ES-I3 (cell line): ENCODE data around the gene VHLL.

Source experiments
- H3K36me3 ChIP-seq: 2 replicates; pipeline ENCODE4 v1.6.1; 2013; ENCODE audit warnings: mild to moderate bottlenecking, low read length, control low read depth, moderate library complexity; ENCODE audit not compliant: insufficient read depth
- H3K4me1 ChIP-seq: 2 replicates; pipeline ENCODE4 v1.6.1; 2013; ENCODE audit warnings: mild to moderate bottlenecking, control low read depth, low read length; ENCODE audit not compliant: insufficient read depth
- H3K9ac ChIP-seq: 2 replicates; pipeline ENCODE4 v1.6.1; 2013; ENCODE audit warnings: low read depth, mild to moderate bottlenecking, low read length, moderate library complexity
- H3K9me3 ChIP-seq: 2 replicates; pipeline ENCODE4 v1.6.1; 2013; ENCODE audit warnings: mild to moderate bottlenecking, low read length, moderate library complexity; ENCODE audit not compliant: control insufficient read depth, insufficient read depth

The VHLL gene

DNA sequence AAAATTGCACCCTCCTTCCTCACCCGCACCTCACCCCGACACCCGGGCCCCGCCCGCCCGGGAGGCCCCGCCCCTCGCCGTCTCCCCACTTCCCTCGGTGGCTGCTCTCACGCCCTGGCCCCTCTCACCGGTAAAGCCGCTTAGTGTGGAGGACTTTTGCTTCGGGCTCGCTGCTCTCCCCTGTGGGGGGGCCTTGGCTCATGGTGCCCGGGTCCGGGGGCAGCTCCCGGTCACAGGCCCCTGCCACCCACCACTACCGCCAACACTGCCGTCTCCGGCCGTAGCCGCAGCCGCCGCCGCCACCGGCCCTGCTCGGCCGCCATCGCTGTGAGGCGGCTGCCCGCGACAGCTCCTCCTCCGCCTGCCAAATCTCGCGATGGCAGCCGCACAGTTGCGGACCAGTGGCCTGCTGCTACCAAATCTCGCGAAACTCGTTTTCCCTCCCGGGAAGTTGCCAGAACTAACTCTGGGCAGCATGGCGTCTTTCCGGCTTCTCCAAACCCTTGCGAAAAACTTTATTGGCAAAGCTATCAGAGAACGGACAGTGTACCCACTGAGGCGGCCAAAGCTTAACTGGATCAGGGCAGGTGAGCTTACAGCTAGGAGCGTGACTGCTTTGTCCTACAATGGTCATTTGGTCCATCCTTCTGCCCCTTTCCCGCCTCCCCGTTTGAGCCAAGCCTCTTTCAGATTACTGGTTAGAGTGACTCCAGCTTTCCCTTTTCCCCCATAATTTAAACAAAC, 16.5 kb downstream of the VHLL start, which contains the start of gene SMG5:
Gene SMG5 (minus strand): TSS at position 347 of the 744 bp plus-strand sequence. CDS start 145 bp downstream, at position 202.
- H3K36me3 ChIP-seq: peaks cover 11% of the 10 kb centered on the region
- H3K9me3 ChIP-seq: no peaks in the 10 kb centered on the region
- peaks cover 8% of the 10 kb centered on the region; the same call in 1 of the 2 replicates for H3K4me1 ChIP-seq
- H3K9ac ChIP-seq: peak within 1 kb of the TSS; percentile 56

DNA sequence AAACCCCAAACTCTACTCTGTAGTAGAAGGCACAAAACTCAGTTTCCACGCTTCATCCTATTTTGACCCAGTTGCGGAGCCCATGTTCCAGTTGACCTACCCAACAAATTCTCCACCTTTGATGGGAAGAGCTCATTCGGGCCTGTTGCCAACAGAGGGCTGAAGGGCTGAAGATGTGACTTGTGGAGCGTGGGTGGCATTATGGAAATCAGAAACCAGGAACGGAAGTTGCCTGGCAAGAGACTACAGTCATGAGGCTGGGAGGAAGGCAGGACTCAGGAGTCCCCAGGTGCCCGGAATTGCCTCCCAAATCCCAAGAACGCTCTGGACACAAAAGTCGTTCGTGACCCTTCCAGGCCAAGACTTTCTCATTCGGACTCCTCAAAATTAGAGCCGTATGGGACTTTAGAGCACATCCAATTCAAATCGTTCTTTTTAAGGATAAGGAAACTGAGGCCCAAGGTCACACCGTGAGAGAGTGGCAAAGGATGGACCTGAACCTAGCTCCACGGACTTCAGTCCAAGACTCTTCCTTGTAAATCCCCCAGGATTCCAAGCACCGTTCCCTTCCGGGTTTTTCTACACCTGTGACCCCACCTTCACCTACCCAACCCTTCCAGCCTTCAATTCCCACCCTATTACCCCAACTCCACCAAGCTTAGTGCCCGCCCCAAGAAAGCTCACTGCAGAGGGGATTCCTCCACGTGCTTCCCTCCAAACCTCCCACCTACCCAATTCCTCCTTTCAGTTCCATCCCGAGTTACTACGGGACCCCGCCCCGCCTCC, 17.2 kb downstream of the VHLL start:
- Histone ChIP-seq H3K4me1 (peaks cover 8% of the 10 kb centered on the region; the same call in 1 of the 2 replicates), H3K9me3 (no peaks in the 10 kb centered on the region), H3K36me3 (peaks cover 18% of the 10 kb centered on the region)

DNA sequence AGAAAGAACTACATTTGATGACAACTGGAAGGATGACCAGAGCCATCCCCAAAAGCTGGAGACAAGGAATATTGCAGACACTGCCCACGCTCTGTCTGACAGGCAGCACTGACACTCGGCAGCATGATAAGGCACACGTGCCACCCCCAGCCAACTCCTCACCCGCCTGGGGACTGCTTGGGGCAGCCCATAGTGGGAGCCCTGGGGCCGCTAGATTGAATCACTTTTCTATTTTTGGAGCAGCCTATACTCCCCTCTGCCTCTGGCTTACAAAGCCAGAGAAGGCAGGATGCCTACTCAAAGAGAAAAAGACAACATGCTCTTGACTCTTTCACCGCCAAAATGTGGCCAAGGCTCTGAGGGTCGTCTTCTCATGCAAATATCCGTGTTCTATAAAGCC, 17.8 kb downstream of the VHLL start:
- peaks cover 8% of the 10 kb centered on the region; the same call in 1 of the 2 replicates for H3K4me1 ChIP-seq
- H3K9ac ChIP-seq: peak overlapping the region; percentile 56
- H3K9me3 ChIP-seq: no peaks in the 10 kb centered on the region
- peaks cover 21% of the 10 kb centered on the region for H3K36me3 ChIP-seq

More for the DNA sequence above, 17.2 kb downstream of the VHLL start:
- H3K9ac ChIP-seq: peak overlapping the region; percentile 56

DNA sequence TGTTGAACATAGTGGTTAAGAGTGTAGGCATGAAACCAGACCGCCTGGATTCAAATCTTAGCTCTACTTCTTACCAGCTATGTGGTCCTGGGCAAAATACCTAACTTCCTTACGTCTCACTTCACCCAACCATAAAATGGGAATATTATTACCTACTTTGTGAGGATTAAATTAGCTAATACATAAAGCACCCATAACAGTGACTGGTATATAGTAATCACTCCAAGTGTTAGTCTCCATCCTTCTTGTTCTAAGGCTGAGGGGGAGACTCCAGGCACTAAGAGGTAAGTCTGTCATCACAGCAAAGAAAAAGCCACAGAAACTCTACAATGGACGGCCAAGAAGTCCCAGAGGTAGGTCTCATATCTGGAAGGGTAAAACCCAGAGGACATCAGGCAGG, 19.3 kb downstream of the VHLL start:
- Histone ChIP-seq H3K36me3 (peaks cover 30% of the 10 kb centered on the region), H3K9ac (no peak overlapping the region), H3K9me3 (no peaks in the 10 kb centered on the region), H3K4me1 (peaks cover 8% of the 10 kb centered on the region; the same call in 1 of the 2 replicates)

DNA sequence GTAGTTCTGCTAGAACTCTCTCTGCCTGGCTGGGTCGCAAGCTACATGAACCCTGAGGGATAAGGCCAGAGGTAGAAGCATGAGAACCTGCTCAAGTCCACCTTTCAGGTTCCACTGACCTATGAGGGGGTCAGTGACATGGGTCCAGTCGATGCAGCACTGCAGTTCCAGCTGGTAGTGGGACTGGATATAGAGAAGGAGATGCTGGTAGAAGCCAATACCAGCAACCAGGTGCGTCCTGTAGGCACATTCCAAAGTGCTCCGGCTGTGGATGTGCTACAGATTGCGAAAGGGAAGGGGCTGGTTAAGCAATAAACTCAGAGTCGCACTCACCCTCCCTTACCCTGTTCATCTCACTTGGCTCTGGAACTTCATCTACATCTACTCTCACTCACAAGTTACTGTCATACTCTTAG, 22.1 kb downstream of the VHLL start:
- Histone ChIP-seq H3K4me1 (no peaks in the 10 kb centered on the region), H3K36me3 (peaks cover 48% of the 10 kb centered on the region), H3K9me3 (no peaks in the 10 kb centered on the region), H3K9ac (no peak overlapping the region)

DNA sequence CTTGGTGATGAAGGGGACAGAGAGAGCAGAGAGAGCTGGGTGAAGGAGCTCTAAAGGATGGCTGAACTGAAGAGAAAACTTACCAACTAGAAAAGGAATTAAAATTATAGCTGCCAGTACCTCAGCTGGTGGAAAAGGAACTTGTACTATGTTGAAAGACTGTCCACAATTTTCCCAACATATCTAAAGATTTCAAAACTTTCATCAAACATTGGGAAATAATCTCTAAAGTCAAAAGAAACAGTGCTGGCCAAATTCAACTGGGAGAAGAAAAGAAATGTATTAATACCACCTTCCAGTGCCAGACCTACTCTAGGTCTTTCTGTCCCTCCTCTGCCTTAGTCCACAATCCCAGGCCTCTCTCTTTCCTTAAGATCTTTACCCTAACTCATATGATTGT, 22.6 kb downstream of the VHLL start:
- Histone ChIP-seq H3K9ac (no peak overlapping the region), H3K9me3 (no peaks in the 10 kb centered on the region), H3K4me1 (no peaks in the 10 kb centered on the region), H3K36me3 (peaks cover 48% of the 10 kb centered on the region)

DNA sequence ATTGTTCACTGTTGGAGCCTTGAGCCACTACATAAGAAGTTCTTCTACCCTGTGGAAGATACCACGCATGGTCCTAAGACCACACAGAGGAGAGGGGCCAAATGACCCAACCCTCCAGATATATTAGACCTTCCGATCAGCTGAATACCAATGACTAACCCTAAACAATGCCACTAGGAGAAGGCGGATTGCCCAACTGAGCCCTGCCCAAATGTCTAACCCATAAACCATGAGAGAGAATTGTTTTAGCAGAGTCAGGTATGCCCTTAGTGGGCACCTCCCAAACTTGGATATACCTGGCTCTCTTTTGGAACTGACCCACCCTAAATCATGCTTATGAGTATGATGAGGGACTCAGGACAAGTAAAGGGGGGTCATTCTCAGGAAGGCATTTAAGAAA, 28.8 kb downstream of the VHLL start:
- Histone ChIP-seq H3K9me3 (no peaks in the 10 kb centered on the region), H3K4me1 (no peaks in the 10 kb centered on the region), H3K36me3 (peaks cover 54% of the 10 kb centered on the region), H3K9ac (no peak overlapping the region)

DNA sequence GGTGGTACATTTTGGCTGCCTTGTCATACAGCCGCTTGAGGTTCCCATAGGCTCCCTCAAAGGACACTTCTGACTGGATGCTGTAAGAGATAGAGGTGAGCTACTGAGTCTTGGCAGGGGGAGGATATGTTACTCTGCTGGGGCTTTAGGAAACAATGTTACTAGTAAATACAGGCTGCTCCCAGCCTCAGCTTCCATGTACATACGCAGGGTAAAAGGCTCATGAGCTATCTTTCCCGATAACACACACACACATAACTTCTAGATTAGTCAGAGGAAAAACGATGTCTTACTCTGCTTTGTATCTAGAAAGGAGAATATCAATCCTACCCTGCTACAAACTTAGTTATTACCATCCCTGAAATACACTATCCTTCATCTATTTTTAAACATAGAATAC, 30.8 kb downstream of the VHLL start:
- no peaks in the 10 kb centered on the region for H3K9me3 ChIP-seq
- no peak overlapping the region for H3K9ac ChIP-seq
- H3K4me1 ChIP-seq: no peaks in the 10 kb centered on the region
- H3K36me3 ChIP-seq: peaks cover 43% of the 10 kb centered on the region

DNA sequence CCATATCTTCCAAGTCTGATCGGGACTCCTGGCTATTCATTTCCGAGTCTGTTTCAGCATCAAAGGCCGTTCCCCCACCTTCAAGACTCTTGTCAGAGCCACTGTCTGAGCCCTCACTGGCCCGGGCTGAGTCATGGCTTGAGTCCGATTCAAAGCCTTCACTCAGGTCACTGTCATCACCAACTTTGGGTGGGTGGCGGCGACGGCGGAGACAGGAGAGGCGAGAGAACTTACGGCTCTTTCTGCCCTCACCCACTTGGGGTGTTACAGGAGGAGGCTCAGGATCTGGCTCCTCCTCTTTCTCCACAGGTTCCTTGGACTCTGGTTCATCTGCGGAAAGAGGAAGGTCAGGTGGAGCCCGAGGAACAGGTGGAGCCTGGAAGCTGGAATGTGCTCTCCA, 33.1 kb downstream of the VHLL start:
- no peaks in the 10 kb centered on the region for H3K9me3 ChIP-seq
- peaks cover 46% of the 10 kb centered on the region for H3K36me3 ChIP-seq
- H3K9ac ChIP-seq: no peak overlapping the region
- no peaks in the 10 kb centered on the region for H3K4me1 ChIP-seq

DNA sequence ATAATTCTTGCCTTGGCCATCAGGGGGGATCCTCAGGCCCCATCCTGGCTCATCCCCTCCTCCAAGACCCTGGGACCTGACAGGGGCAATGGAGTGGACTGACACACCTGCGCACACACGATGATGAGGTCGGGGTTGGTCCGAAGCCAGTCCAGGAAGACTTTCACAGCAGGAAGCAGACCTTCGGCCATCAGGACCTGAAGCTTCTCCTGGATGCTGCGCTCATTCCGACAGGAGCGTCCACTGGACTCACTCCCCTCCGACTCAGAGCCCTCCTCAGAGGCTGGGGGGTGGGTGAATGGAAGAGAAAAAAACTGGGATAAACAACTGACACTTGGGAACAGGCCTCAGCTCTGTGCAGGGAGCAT, 35.8 kb downstream of the VHLL start:
- Histone ChIP-seq H3K36me3 (peaks cover 57% of the 10 kb centered on the region), H3K4me1 (no peaks in the 10 kb centered on the region), H3K9me3 (no peaks in the 10 kb centered on the region), H3K9ac (no peak overlapping the region)

DNA sequence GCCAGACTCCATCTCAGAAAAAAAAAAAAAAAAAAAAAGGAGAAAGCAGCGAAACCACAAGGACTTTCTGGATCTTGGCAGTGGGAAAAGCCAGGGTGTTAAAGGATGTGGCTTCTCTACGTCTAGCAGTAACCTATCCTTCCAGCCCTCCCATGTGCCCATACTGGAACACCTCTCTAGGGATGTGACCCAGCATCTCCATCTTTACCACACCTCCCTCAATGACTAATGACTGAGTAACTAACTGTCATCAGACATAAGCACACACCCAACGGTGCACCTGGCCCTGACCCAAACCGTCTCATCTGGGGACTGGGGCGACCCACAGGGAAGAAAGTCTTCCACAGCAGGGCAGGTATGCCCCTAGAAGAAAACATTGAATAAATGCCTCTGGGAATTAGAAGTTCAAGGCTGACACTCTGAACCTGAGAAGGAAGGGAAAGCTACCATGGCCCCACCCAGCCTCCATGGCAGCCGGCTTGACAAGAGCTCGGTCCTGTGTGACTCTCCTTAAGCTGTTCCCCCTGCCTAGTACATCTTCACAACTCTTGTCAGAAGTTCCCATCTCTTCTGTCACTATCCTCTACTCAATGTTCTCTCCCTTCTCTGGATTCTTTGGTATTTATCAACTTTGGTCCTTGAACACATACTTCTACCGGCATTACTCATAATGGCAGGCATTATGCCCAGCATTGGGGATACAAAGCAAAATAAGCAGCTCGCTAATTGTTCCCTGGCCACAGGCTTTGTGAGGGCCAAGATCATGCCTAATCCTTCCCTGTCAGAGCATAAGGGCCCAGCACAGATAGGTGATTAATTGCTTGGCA, 36.4 kb downstream of the VHLL start:
- H3K9me3 ChIP-seq: no peaks in the 10 kb centered on the region
- no peak overlapping the region for H3K9ac ChIP-seq
- no peaks in the 10 kb centered on the region for H3K4me1 ChIP-seq
- peaks cover 58% of the 10 kb centered on the region for H3K36me3 ChIP-seq

DNA sequence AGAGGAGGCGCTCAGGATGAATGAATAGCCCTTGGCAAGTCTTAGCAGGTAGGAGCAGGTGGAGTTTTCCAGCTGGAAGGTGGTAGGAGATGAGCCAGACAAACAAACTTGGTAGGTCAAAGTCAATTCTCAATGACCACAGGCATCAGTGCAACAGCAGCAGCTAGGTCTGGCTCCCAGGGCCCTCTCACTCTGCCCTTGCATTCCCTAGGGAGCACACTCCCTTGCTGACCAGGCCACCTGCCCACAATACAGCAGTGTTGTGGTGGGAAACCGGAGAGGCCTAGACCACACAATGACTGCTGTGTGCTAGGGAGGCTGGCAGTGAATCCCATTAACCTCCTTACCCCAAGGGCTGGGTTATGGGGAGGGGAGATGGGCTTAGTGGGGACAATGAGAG, 38.2 kb downstream of the VHLL start:
- no peaks in the 10 kb centered on the region for H3K9me3 ChIP-seq
- peaks cover 64% of the 10 kb centered on the region for H3K36me3 ChIP-seq
- no peak overlapping the region for H3K9ac ChIP-seq
- H3K4me1 ChIP-seq: no peaks in the 10 kb centered on the region

DNA sequence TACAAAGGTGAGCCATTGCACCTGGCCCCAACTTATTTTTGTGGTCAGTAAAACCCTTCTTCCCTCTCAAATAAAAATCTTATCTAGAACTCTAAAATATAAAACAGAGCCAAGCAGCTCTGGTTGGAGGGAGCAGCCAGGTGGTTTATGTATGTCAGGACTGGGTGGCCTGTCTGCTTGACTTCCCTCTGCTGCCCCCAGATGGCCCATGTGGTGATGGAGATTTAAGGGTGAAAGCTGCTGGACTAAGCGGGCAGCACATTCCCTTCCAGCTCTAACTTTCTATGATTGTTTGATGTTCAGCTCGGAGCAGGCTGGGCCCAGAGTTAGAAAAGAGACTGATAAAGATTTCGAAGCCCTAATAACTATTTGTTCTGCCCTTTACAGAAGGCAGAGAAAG, 39.3 kb downstream of the VHLL start:
- H3K36me3 ChIP-seq: peaks cover 60% of the 10 kb centered on the region
- no peaks in the 10 kb centered on the region for H3K4me1 ChIP-seq
- H3K9ac ChIP-seq: no peak overlapping the region
- H3K9me3 ChIP-seq: no peaks in the 10 kb centered on the region

DNA sequence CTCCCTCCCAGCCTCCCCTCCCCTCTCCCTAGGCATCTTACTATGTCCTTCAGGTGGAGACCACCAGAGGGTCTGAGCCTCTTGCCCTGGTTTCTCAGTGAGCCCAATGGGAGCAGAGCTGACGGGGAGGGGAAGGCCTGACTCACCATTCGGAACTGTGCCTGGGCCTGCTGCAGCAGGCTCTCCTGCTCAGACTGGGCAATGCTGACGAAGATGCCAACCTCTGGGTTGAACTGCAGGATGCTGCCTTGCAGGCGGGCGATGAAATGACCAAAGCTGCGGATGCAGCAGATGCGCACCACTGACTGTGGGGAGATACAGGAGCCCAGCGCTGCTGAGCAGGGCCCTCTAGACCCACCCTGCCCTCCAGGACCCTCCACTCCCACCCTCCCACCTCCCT, 40.2 kb downstream of the VHLL start:
- Histone ChIP-seq H3K9ac (no peak overlapping the region), H3K4me1 (no peaks in the 10 kb centered on the region), H3K36me3 (peaks cover 60% of the 10 kb centered on the region), H3K9me3 (no peaks in the 10 kb centered on the region)
